WTC11 (cell line): ENCODE measurements around the gene SHANK3. TPM values are rescaled to one million over a fixed set of nuclear protein-coding genes. Genes with fewer than 3 reads are reported as not detected.

ENCODE experiments used
- ATAC-seq: fragments of 200-7000 bp; cut with Tn5 transposase; 2 replicates; pipeline ENCODE4 v1.10.0; 2021; ENCODE audit warnings: mild to moderate bottlenecking, moderate library complexity
- CTCF ChIA-PET: fragments of 300-600 bp; sonication (Branson Sonifier 250); formaldehyde crosslinking; loops from one replicate; lab custom pipeline; 2021; ENCODE audit warnings: antibody characterized with exemption; lab: Charles Lee
- POLR2A ChIA-PET: fragments of 350-600 bp; sonication (Branson Sonifier 250); formaldehyde crosslinking; loops from one replicate; lab custom pipeline; 2021; ENCODE audit warnings: antibody characterized with exemption; lab: Charles Lee
- DNase-seq: peaks from one replicate; pipeline ENCODE4 v3.0.0; 2021; ENCODE audit warnings: low spot score
- H3K27ac Mint-ChIP-seq: 2 replicates; pipeline ENCODE4 v1.8.0; 2021; ENCODE audit warnings: mixed read lengths
- H3K27me3 Mint-ChIP-seq: 2 replicates; pipeline ENCODE4 v1.8.0; 2021; ENCODE audit warnings: low read depth, mild to moderate bottlenecking, moderate library complexity, mixed read lengths
- H3K36me3 Mint-ChIP-seq: 2 replicates; pipeline ENCODE4 v1.8.0; 2021; ENCODE audit warnings: mixed read lengths
- H3K4me1 Mint-ChIP-seq: 2 replicates; pipeline ENCODE4 v1.8.0; 2022; ENCODE audit warnings: mixed read lengths
- H3K4me3 Mint-ChIP-seq: 2 replicates; pipeline ENCODE4 v1.8.0; 2021; ENCODE audit warnings: mild to moderate bottlenecking, moderate library complexity, mixed read lengths
- H3K9me3 Mint-ChIP-seq: 2 replicates; pipeline ENCODE4 v1.8.0; 2021; ENCODE audit warnings: mixed read lengths
- FOXK1 ChIP-seq: sonication (generic); formaldehyde crosslinking; IDR thresholded peaks from 2 replicates; pipeline ENCODE4 v1.8.0; 2022; ENCODE audit warnings: mild to moderate bottlenecking, moderate library complexity, missing genetic modification reagents
- FOXP4 ChIP-seq: sonication (generic); formaldehyde crosslinking; IDR thresholded peaks from 2 replicates; pipeline ENCODE4 v1.8.0; 2022; ENCODE audit warnings: mild to moderate bottlenecking, missing genetic modification reagents
- GRHL2 ChIP-seq: fragments of 250-450 bp; sonication (Bioruptor Pico); IDR thresholded peaks from 2 replicates; pipeline ENCODE4 v1.8.0; 2022; ENCODE audit warnings: mild to moderate bottlenecking, moderate library complexity; ENCODE audit not compliant: insufficient replicate concordance, severe bottlenecking
- IRF2 ChIP-seq: sonication (generic); formaldehyde crosslinking; IDR thresholded peaks from 2 replicates; pipeline ENCODE4 v1.8.0; 2022; ENCODE audit warnings: low read depth, missing genetic modification reagents, borderline replicate concordance
- MAX ChIP-seq: sonication (generic); formaldehyde crosslinking; IDR thresholded peaks from 2 replicates; pipeline ENCODE4 v1.8.0; 2022; ENCODE audit warnings: mild to moderate bottlenecking, missing genetic modification reagents
- MXD4 ChIP-seq: fragments of 250-450 bp; sonication (Bioruptor Pico); IDR thresholded peaks from 2 replicates; pipeline ENCODE4 v1.8.0; 2021; ENCODE audit warnings: mild to moderate bottlenecking, moderate library complexity, borderline replicate concordance
- NFATC4 ChIP-seq: fragments of 250-450 bp; sonication (Bioruptor Pico); IDR thresholded peaks from 2 replicates; pipeline ENCODE4 v1.9.0; 2021; ENCODE audit warnings: mild to moderate bottlenecking
- NFE2L1 ChIP-seq: sonication (generic); formaldehyde crosslinking; IDR thresholded peaks from 2 replicates; pipeline ENCODE4 v1.8.1; 2023; ENCODE audit warnings: missing genetic modification reagents
- NR2C2 ChIP-seq: sonication (generic); formaldehyde crosslinking; IDR thresholded peaks from 2 replicates; pipeline ENCODE4 v1.8.0; 2022; ENCODE audit warnings: mild to moderate bottlenecking, missing genetic modification reagents
- RELA ChIP-seq: sonication (generic); formaldehyde crosslinking; IDR thresholded peaks from 2 replicates; pipeline ENCODE4 v1.8.1; 2022; ENCODE audit warnings: missing genetic modification reagents, mild to moderate bottlenecking, borderline replicate concordance
- RORB ChIP-seq: fragments of 250-450 bp; sonication (Bioruptor Pico); IDR thresholded peaks from 2 replicates; pipeline ENCODE4 v1.9.0; 2021; ENCODE audit warnings: mild to moderate bottlenecking
- SMAD4 ChIP-seq: sonication (generic); formaldehyde crosslinking; IDR thresholded peaks from 2 replicates; pipeline ENCODE4 v1.8.0; 2022; ENCODE audit warnings: mild to moderate bottlenecking, missing genetic modification reagents
- SP1 ChIP-seq: sonication (generic); formaldehyde crosslinking; conservative IDR thresholded peaks from 2 replicates; pipeline ENCODE4 v1.8.1; 2022; ENCODE audit warnings: missing genetic modification reagents
- TP53 ChIP-seq: sonication (generic); formaldehyde crosslinking; IDR thresholded peaks from 2 replicates; pipeline ENCODE4 v1.8.1; 2023; ENCODE audit warnings: mild to moderate bottlenecking, missing genetic modification reagents
- USF1 ChIP-seq: sonication (generic); formaldehyde crosslinking; IDR thresholded peaks from 2 replicates; pipeline ENCODE4 v1.8.0; 2022; ENCODE audit warnings: mild to moderate bottlenecking, missing genetic modification reagents
- USF2 ChIP-seq: sonication (generic); formaldehyde crosslinking; IDR thresholded peaks from 2 replicates; pipeline ENCODE4 v1.8.1; 2023; ENCODE audit warnings: mild to moderate bottlenecking, missing genetic modification reagents, moderate library complexity
- ZNF219 ChIP-seq: sonication (generic); formaldehyde crosslinking; IDR thresholded peaks from 2 replicates; pipeline ENCODE4 v1.8.0; 2023; ENCODE audit warnings: missing genetic modification reagents, mild to moderate bottlenecking, borderline replicate concordance
- ZNF281 ChIP-seq: sonication (generic); formaldehyde crosslinking; IDR thresholded peaks from 2 replicates; pipeline ENCODE4 v1.8.0; 2023; ENCODE audit warnings: mild to moderate bottlenecking, missing genetic modification reagents
- ZNF425 ChIP-seq: fragments of 250-450 bp; sonication (Bioruptor Pico); conservative IDR thresholded peaks from 2 replicates; pipeline ENCODE4 v1.9.0; 2021; ENCODE audit warnings: mild to moderate bottlenecking
- total RNA-seq: library from RNA; stranded (reverse); gene quantifications from 3 replicates; pipeline ENCODE4 v1.2.3, GENCODE V29; 2021

Gene SHANK3
- total RNA-seq, 1 experiment from 2014 or later = 9.6 TPM

- TF ChIP-seq FOXK1 (CRISPR knock-in tag) (no peak), RELA (CRISPR knock-in tag) (no peak), ZNF281 (CRISPR knock-in tag) (no peak), FOXP4 (no peak), TP53 (no peak), MAX (no peak), USF2 (CRISPR knock-in tag) (no peak), NR2C2 (CRISPR knock-in tag) (no peak), ZNF425 (CRISPR knock-in tag) (no peak), SMAD4 (CRISPR knock-in tag) (no peak)
These were observed 48.1 kb upstream of the SHANK3 start (continued) for GRCh38 chr22:50624347-50625130.

- ATAC-seq = no peak
- Mint-ChIP-seq H3K27ac (no peak overlapping the region), H3K4me3 (no peak overlapping the region), H3K9me3 (no peaks in the 10 kb centered on the region), H3K36me3 (no peaks in the 10 kb centered on the region), H3K4me1 (peaks cover 27% of the 10 kb centered on the region), H3K27me3 (peaks cover 24% of the 10 kb centered on the region)
- TF ChIP-seq IRF2 (CRISPR knock-in tag) (no peak), ZNF219 (CRISPR knock-in tag) (no peak), SP1 (CRISPR knock-in tag) (no peak), NFE2L1 (CRISPR knock-in tag) (no peak), NFATC4 (CRISPR knock-in tag) (no peak), FOXP4 (no peak), MAX (no peak), GRHL2 (no peak), RORB (CRISPR knock-in tag) (no peak), MXD4 (CRISPR knock-in tag) (no peak), USF1 (CRISPR knock-in tag) (no peak)
- no peak for DNase-seq
- POLR2A ChIA-PET = no interaction called here
- CTCF ChIA-PET = interaction anchor here (0.6 to 4.5 kb wide), 6 partner anchors 16 to 73 kb away, joined by 3 to 78 read pairs (median 18); partner anchors contain the start of gene SYCE3
These were observed 47.5 kb upstream of the SHANK3 start for GRCh38 chr22:50625131-50625567.
